PC-3 (cell line): ENCODE measurements around the gene ADCY9.

Source experiments
- CTCF ChIP-seq: fragments of 300-600 bp; sonication (generic); conservative IDR thresholded peaks from 2 replicates; pipeline ENCODE4 v1.5.1; 2017; ENCODE audit warnings: antibody characterized with exemption, low read depth, mild to moderate bottlenecking, low read length
- EZH2 ChIP-seq: fragments of 300-600 bp; sonication (generic); IDR thresholded peaks from one replicate; pipeline ENCODE4 v1.6.1; 2017; ENCODE audit warnings: antibody characterized with exemption, mild to moderate bottlenecking, low read length; ENCODE audit not compliant: unreplicated experiment

- no peak for TF ChIP-seq CTCF
- TF ChIP-seq EZH2: no peak
Observed at GRCh38 chr16:3950343-3951193, 165.7 kb downstream of the ADCY9 start.
